ENCODE data around the gene GRM8.

GRM8 gene

DNA sequence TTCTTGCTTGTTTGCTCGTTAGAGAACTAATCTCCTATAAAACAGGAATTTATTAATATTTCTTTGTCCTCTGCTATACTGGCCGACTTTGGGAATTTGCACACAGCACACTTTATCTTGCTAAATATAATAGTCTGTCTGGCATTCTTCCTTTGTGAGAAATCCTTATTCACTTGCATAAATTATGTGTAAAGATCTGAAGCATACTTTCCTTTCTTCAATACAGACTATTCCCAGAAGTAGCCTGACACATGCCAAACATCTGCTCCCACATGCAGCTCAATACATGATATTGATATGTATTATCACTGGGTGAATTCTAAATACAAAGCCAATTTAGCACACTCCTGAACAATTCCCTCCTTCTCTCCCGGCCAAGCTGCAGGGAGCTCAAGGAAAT, 273.9 kb downstream of the GRM8 start:
- TF ChIP-seq, protein P1, sequence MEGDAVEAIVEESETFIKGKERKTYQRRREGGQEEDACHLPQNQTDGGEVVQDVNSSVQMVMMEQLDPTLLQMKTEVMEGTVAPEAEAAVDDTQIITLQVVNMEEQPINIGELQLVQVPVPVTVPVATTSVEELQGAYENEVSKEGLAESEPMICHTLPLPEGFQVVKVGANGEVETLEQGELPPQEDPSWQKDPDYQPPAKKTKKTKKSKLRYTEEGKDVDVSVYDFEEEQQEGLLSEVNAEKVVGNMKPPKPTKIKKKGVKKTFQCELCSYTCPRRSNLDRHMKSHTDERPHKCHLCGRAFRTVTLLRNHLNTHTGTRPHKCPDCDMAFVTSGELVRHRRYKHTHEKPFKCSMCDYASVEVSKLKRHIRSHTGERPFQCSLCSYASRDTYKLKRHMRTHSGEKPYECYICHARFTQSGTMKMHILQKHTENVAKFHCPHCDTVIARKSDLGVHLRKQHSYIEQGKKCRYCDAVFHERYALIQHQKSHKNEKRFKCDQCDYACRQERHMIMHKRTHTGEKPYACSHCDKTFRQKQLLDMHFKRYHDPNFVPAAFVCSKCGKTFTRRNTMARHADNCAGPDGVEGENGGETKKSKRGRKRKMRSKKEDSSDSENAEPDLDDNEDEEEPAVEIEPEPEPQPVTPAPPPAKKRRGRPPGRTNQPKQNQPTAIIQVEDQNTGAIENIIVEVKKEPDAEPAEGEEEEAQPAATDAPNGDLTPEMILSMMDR (IDR thresholded peaks at IDR 0.05; ENCODE audit: low read depth, low read length): no peak
- no peak for DNase-seq (ENCODE audit: extremely low read depth, low read depth)

DNA sequence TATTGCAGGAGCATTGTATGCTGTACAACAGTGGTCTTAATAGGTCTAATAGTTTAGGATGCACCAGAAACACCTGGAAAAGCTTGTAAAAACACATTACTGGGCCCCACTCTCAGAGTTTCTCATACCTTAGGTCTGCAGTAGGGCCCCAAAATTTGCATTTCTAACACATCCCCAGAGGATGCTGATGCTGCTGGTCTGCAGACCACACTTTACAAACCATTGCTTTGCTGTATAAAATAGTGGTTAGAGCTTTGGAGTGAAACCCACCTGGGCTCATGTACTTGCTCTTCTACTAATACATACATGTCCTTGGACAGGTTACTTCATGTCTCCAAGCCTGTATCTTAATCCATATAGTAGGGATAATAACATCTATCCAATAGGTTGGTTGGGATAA, 279.7 kb downstream of the GRM8 start:
- TF ChIP-seq, protein P1 (IDR thresholded peaks at IDR 0.05; ENCODE audit: low read depth, low read length): no peak

DNA sequence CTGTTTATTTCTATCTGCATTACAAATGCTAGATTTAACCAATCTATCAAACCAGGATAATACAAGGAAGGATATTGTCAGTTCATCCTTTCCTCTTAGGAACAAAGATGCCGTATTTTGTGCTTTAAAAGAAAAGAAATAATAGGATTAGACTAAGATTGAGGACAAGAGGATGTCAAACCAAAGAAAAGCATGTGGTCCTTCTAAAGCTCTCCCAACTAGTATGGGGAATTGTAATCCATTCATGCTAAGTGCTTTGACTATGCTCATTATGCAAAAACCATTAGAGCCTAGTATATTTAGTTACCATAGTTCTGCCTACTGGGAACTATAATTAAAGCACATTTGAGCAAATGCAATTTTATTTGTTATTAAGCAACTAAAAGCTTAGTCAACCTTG, 280.2 kb downstream of the GRM8 start:
- no peak for DNase-seq (ENCODE audit: extremely low read depth, low read depth)
- TF ChIP-seq, protein P1 (IDR thresholded peaks at IDR 0.05; ENCODE audit: low read depth, low read length): no peak

More for the DNA sequence above, 279.7 kb downstream of the GRM8 start:
- DNase-seq (ENCODE audit: extremely low read depth, low read depth): no peak

DNA sequence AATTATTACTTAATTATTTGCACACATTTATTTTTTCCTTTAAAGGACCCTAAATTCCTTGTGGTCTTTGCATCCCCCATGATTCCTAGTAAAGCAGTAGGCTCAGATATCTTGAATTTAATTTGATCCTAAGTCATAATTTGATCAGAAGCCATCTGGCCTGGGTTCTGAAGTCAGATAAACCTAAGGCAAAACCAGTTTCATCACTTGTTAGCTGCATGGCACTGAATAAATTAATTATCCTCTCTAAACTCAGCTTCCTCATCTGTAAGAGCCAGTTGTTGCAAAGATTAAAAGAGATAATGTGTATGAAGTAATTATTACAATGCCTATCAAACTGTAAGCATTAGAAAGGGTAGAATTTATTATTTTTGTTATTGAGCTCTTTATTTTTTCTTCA, 293.1 kb downstream of the GRM8 start:
- TF ChIP-seq, protein P1 (IDR thresholded peaks at IDR 0.05; ENCODE audit: low read depth, low read length): no peak
- no peak for DNase-seq (ENCODE audit: extremely low read depth, low read depth)

DNA sequence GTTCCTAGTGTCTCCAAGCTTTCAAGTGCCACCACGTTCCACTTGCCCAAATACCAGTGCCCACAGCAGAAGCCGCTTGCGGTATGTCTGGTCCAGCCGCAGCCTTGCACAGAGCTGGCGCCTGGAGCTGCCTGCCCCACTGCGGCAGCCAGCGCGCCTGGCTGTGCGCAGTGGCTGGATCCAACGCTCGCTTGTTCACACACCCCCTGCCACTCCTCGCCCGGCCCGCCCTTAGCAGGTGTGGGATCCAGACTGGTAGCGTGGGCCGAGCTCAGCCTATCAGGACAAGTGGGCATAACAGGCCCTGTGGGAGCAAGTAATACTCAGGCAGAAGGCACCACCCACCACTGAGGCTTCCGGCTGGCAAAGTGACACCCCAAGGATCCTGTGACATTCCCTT, 294.4 kb downstream of the GRM8 start:
- TF ChIP-seq, protein P1 (IDR thresholded peaks at IDR 0.05; ENCODE audit: low read depth, low read length): no peak
- DNase-seq (ENCODE audit: extremely low read depth, low read depth): no peak

DNA sequence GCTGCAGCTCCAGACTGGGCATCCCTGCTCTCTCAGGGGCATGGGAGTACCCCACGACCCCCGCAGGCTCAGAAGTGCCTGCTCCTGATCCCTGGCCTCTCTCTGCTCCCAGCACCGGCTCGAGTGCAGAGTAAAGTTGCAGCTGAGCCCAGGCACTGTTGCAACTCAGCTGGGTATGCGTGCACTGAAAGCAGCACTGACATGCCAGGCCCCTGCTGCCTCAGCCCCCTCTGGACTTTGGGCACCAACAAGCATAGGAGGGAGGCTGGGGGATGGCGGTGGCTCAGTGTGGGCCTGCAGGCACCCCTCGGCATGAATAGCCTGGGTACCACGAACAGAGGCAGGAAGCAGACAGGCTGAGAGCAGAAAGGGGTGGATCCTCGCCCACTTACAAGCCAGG, 295.3 kb downstream of the GRM8 start:
- TF ChIP-seq, protein P1 (IDR thresholded peaks at IDR 0.05; ENCODE audit: low read depth, low read length): no peak
- DNase-seq (ENCODE audit: extremely low read depth, low read depth): no peak

DNA sequence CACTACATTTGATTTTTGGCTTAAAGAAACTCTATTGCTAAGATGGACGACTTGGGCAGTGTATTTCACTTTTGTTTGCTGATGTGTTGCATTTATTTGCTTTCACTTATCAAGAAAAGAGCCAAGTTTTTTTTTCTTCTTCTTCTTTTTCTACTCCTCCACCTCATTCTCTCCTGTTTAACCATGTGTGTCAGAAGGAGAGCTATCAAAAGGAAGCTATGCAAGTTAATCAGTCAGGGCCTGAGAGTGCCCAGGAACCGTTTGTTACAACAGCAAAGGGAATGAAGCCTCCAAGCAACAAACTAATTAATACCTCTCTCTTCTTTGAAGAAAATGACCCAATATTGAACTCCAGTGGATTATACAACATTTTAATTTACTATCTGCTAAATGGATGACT, 299.3 kb downstream of the GRM8 start:
- DNase-seq (ENCODE audit: extremely low read depth, low read depth): no peak
- TF ChIP-seq, protein P1 (IDR thresholded peaks at IDR 0.05; ENCODE audit: low read depth, low read length): no peak
